ENCODE data around the gene SYT7.

- TF ChIP-seq CTCF (IDR thresholded peaks at IDR 0.05) (no peak), EP300 (IDR thresholded peaks at IDR 0.05) (no peak), POLR2A (IDR thresholded peaks at IDR 0.05) (no peak)
These were observed 11.2 kb downstream of the SYT7 start for GRCh38 chr11:61569701-61570100.
